Inflammatory macrophage (primary cell): ENCODE results near the gene P2RX7.
"Not testable (repeated sequence)": the region's sequence is repeated elsewhere in the genome, so short reads cannot be mapped to it uniquely, and the experiment has no call there.

Source experiments
- DNase-seq, 2 donors: peaks; one replicate each; pipeline ENCODE4 v3.0.0-alpha.2; 2020 to 2022

P2RX7 gene

DNA sequence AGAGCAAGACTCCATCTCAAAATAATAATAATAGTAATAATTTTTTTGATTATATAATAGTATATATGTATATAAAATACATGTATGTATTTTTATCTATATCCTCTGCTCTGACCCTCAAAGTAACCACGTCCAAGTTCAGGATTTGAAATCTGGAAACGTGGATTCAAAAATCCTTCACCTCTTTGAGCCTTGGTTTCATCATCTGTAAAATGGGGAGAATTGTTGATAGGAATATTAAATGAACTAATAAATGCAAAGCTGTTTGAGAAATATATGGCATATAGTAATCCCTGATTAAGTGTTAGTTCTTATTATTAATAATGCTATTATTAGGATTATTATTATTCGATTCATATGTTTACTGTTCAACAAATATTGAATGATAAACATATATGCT lies 2.6 kb downstream of the P2RX7 start:
- DNase-seq = no peak

DNA sequence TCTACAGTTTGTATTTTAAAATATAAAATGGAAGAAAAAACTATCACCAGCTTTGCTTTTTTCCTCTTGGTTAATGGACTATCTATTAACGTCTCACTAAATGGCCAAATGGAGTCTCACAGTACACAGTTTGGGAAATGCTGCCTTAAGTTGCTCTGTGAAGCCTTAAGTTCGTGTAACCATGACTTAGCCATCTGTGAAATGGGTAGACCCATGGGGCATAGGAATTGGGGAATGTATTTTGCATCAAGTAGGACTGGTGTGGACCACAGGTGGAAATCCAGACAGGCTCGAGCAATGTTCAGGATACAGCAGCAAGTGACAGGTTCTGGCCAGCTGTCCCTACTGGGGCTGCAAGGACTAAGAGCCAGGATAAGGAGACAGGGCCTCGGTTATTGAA lies 4.8 kb downstream of the P2RX7 start:
- DNase-seq = no peak

DNA sequence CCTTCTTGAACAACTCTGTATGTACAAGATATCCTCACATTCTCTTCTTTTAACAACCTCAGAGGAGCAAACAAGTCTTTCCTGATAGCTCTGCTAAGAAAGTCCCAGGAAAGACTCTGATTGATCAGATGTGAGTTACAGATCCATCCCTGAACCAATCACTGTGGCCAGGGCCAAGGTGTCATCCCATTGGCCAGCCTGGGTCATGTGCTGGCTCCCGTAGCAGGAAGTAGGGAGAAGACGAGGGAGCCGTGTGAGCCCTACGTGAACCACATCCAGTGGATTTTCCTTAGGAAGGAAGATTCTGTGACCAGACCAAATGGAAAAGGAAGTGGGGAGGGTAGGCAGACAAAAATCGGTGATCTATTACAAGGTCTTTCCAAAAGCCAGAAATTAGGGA lies 5.6 kb downstream of the P2RX7 start:
- DNase-seq = no peak

DNA sequence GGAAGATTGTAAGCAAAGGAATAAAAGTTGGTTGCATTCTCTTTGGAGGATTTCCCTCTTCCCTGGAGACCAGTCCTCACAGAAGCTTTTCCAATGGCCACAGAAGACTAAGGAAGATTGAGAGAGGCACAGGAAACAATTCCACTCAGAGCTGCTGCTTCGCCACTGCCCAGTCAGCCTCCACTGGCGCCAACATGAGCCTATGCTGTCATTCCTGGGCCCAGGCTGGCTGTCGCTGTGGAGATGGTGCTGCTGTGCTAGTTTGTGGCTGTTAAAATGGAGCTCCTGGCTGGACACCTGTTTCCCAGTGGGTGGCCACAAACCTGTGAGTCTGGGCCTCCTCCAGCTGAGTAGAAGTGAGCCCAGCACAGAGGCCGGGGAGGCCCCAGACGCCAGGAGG lies 6.6 kb downstream of the P2RX7 start:
- no peak for DNase-seq

DNA sequence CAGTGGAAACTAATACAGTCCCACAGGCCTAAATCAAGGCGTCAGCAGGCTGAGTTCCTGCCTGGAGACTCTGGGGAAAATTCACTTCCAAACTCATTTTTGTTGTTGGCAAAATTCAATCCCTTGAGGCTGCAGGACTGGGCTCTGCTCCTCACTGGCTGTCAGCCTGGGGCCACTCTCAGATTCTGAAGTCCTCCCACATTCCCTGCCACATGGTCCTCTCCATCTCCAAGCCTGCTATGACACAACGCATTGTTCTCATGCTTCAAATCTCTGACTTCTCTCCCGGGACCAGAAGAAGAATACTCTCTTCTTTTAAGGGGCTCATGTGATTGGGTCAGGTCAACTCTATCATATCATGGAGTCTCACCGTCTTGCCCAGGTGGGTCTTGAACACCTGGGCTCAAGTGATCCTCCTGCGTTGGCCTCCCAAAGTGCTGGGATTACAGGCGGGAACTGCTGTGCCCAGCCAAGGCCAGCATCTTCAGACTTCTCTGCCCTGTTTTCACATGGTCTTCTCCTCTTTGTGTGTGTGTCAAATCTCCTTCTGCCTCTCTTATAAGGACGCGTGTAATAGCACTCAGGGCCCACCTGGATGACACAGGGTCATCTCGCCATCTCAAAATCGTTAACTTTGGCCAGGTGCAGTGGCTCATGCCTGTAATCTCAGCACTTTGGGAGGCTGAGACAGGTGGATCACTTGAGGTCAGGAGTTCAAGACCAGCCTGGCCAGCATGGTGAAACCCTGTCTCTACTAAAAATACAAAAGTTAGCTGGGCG lies 9.7 kb downstream of the P2RX7 start:
- no peak for DNase-seq

DNA sequence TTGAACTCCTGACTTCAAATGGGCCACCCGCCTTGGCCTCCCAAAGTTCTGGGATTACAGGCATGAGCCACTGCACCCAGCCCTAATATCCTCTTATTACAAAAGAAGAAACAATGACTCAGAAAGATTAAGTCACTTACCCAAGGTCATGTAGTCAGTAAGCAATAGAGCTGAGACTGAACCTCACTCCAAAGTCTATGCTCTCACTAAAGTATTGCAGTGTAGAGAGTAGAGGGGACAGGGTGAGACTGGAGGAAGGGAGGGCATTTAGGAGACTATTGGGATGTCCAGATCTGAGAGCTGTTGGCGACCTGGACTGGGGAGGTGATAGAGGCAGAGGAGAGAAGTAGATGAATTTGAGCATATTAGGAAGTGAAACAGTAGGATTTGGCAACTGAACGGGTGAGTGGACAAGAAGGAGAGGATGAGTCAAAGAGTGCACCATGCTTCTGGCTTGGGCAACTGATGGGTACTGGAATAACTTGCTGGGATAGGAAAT lies 11.8 kb downstream of the P2RX7 start:
- peak; percentile 90 to 92 for DNase-seq

DNA sequence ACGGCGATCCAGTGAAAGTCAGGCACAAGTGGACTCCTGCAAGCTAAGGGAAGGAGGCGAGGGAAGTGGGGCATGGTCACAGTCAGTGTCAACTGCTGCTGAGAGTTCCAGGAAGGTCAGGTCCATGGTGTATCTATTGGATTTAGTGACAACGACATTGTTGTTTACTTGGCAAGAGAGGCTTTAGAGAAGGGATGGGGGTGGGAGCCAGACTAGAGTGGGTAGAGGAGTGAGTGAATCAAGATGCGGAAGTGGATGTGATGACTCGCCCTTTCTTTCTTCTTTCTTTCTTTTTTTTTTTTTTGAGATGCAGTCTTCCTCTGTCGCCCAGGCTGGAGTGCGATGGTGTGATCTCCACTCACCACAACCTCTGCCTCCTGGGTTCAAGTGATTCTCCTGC lies 12.5 kb downstream of the P2RX7 start:
- DNase-seq = peak; percentile 82 to 84

DNA sequence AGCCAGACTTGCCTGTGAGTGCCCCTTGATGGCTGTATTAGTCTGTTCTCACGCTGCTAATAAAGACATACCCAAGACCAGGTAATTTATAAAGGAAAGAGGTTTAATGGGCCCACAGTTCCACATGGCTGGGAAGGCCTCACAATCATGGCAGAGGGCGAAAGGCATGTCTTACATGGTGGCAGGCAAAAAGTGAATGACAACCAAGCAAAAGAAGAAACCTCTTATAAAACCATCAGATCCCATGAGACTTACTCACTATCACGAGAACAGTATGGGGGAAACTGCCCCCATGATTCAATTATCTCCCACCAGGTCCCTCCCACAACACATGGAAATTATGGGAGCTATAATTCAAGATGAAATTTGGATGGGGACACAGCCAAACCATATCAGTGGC lies 16.6 kb downstream of the P2RX7 start:
- not testable (repeated sequence) for DNase-seq

DNA sequence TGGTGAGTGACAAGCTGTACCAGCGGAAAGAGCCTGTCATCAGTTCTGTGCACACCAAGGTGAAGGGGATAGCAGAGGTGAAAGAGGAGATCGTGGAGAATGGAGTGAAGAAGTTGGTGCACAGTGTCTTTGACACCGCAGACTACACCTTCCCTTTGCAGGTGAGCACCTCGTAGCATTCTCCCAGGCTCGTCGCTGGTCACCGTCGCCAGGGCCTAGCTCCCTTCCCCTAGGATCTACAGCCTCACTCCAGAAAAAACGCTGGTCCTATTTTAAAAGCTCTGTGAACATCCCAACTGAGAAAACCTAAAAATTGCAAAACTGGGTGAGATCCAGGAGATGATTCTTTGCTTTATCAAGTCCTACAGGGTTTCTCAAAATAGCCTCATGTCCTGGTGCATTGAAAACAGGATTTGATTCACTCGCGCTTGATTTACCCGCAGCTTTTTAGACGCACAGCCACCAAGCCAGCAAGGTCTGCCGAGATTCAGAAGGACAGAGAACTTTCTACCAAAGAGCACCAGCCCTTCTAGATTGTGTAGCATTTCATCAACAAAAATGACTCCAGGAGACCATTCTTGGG lies 22.2 kb downstream of the P2RX7 start:
- DNase-seq = no peak

DNA sequence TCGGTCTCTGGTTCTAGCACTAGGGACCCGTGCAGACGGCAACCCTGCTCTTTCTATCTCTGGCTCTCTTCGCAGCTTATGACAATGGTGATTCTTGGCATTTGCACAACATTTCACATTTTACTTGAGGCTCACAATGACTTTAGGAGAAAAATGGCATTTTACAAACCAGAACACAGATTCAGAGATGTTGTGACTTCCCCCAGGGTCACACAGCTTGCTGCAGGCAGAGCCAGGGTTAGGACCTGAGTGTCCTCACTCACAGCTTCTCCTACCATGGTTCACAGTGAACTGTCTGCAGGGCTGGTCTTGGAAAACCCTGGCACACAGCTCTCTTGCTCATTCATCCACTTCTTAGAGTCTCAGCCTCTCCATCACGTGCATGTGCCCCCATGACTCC lies 23.7 kb downstream of the P2RX7 start:
- no peak for DNase-seq

DNA sequence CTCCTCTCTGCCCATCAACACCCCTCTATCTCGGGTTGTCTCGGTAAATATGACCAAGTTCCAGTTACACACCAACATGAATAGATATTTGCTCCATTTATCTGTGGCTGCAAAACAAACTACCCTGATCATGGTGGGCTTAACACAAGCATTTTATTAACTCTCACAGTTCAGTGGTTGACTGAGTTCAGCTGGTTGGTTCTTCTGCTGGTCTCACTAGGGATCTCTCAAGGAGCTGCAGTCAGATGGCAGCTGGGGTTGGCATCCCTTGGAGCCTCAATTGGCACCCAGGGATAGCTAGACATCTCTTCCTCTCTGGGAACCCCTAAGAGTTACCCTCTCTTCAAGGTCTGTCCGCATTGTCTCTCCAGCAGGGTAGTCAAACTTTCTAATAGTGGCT lies 25.4 kb downstream of the P2RX7 start:
- DNase-seq = no peak

DNA sequence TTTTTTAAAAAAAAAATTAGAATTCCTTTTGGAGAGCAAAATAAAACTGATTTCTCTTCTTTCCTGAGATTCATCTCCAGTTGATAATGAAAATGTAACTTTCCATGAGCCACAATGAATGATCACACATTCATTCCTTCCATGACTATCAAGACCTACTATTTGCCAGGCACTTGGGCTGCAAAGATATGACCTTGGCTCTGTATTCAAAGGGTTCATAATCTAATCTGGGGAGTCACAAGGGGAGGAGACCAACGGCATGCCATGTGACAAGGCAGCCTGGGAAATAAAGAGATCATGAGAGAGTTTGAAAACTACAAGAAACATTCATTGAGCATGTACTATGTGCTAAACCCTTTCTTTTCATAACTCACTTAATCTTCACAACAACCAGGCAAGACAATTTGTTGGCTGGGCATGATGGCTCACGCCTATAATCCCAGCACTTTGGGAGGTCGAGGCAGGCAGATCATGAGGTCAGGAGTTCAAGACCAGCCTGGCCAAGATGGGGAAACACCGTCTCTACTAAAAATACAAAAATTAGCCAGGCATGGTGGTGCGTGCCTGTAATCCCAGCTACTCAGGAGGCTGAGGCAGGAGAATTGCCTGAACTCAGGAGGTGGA lies 26.2 kb downstream of the P2RX7 start:
- not testable (repeated sequence) for DNase-seq

DNA sequence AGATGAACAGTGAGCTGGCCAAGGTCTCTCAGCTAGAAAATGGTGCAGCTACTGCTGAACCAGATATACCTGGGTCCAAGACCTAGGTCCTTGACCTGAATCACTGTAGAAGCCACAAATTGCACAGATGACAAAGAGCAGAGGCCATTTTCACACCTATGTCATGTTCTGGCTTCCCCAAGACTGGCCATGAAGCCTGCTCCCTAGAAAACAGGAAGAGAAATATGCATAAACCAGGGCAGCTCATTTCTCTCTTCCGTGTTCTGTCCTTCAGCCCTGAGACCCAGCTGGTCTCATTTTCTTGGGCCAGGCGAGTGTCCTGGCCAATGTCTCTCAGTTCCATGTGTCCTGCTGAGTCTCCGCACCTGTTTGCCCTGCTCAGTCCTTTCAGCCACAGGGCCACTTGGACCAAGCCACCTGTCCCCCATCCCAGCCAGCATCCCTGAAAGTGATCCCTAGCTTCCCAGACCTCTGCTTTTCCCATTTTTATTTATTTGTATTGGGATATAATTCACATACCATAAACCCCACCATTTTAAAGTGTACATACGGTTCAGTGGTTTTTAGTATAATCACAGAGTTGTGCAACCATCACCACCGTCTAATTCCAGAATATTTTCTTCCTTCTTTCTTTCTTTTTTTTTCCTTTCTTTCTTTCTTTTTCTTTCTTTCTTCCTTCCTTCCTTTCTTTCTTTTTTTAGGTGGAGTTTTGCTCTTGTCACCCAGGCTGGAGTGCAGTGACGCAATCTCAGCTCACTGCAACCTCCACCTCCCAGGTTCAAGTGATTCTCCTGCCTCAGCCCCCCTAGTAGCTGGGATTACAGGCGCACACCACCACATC lies 27.0 kb downstream of the P2RX7 start:
- DNase-seq = peak; percentile 42 to 48

DNA sequence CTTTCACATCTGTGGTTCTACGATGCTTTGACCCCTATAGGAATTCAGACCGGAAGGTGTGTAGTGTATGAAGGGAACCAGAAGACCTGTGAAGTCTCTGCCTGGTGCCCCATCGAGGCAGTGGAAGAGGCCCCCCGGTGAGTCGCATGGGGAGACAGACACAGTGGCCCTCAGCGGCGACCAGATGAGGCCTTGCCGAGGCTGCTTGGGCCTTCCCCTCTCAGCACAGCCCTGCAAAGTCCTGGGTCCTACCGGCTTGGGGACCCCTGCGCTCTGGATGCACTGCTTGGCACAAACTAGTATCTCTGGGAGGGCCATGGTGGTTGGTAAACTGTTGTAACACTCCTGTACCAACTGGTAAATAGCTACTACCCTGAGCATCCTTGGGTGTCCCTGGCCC lies 29.7 kb downstream of the P2RX7 start:
- DNase-seq = no peak

DNA sequence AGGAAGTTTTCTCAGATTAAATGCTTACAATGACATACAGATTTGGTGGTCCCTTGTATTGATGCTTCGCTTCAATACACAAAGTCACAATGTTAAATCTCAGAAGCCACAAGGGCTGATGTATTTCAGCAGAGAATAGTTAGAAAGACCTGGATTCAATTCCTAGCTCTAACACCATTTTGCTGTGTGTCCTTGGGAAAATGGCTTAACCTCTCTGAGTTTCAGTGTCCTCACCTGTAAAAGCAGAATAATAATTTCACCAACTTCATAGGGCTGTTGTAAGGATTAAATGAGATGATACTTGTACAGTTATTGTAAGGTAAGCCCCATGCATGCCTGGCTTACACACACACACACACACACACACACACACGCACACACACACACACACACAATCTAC lies 30.3 kb downstream of the P2RX7 start:
- DNase-seq = no peak

DNA sequence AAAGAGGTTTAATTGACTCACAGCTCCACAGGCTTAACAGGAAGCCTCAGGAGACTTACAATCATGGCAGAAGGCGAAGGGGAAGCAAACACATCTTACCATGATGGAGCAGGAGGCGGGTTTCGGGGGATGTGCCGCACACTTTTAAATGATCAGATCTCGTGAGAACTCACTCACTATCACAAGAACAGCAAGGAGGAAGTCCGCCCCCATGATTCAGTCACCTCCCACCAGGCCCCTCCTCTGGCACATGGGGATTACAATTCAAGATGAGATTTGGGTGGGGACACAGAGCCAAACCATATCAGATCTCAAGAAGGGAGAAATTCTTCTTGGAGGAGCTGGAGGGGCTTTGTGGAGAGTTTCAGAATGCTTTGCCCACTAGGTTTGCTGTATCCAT lies 32.2 kb downstream of the P2RX7 start:
- DNase-seq = peak; percentile 17 to 23

DNA sequence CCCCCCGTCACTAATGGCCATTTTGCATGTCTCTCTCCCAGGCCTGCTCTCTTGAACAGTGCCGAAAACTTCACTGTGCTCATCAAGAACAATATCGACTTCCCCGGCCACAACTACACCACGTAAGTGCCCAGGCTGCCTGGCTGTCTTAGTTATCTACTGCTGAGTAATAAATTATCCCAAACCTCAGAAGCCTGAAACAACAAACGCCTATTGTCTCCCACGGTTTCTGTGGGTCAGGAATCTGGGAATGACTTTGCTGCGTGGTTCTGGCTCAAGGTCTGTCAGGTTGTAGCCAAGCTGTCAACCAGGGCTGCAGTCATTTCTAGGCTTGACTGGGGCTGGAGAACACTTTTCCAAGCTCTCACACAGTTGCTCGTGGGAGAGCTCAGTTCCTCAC lies 32.6 kb downstream of the P2RX7 start:
- DNase-seq = no peak

DNA sequence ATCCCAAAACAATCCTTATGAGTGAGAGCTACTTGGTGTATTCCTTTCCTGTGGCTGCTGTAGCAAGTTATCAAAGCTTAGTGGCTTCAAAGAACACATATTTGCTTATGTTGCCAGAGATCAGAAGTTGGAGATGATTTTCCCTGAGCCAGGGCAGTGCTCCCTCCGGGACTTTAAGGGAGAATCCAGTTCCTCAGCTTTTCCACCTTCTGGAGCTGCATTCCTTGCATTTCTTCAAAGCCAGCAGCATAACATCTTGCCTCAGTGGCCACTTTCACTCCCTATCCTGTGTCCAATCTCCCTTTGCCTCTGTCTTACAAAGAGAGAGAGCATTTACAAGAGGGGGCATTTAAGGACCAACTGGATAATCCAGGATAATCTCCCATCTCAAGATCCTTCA lies 33.7 kb downstream of the P2RX7 start:
- no peak for DNase-seq

DNA sequence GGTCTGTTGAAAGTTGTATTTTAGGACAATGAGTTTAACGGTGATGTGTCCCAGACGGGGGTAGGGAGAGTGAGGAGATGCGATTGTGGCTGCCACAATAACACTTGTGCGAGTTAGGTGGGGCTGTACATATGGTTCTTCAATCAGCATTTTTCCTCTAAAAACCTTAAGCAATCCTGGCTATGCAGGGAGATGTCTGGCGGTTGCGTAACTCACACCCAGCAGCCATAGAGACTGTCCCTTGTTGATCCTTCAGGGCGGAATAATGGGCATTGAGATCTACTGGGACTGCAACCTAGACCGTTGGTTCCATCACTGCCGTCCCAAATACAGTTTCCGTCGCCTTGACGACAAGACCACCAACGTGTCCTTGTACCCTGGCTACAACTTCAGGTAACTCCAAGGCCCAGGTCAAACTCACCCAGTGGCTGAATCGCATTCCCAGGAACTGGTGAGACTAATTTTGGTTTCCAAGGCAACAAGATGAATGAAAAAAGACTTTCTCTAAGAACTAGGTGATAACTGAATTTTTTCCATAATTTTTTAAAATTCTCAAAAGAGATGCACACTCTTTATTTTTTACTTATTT lies 34.6 kb downstream of the P2RX7 start:
- peak; percentile 31 to 50 for DNase-seq

DNA sequence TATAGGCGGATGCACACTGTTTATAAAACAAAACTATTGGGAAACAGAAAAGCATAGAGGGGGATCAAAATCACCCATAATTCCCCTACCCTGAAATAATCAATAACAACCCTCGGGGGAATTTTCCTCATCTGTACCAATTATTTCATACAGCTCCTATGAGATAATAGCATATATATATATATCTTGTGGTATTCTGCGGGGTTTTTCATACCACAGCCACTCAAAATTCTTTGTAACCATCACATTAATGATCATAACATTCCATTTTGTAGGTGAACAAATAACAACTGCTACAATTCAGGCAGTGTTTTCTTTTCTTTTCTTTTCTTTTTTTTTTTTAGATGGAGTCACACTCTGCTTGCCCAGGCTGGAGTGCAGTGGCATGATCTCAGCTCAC lies 35.3 kb downstream of the P2RX7 start:
- DNase-seq = no peak

DNA sequence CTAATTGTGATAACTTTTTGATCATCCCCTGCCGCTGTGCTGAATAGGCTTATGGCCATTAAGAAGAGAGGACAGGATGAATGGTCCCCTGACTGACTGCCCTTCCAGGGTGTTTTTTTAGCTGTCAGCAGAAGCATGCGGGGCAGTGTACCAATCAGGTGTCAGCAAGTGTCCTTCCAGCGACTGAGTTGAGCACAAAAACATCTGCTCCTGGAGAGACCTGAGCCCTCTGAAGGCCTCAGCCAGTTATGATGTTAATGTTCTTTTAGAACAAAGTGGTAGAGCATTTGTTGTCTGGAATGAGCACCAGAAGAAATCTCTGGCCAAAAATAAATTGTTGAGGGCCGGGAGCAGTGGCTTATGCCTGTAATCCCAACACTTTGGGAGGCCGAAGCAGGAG lies 37.5 kb downstream of the P2RX7 start:
- DNase-seq = no peak

DNA sequence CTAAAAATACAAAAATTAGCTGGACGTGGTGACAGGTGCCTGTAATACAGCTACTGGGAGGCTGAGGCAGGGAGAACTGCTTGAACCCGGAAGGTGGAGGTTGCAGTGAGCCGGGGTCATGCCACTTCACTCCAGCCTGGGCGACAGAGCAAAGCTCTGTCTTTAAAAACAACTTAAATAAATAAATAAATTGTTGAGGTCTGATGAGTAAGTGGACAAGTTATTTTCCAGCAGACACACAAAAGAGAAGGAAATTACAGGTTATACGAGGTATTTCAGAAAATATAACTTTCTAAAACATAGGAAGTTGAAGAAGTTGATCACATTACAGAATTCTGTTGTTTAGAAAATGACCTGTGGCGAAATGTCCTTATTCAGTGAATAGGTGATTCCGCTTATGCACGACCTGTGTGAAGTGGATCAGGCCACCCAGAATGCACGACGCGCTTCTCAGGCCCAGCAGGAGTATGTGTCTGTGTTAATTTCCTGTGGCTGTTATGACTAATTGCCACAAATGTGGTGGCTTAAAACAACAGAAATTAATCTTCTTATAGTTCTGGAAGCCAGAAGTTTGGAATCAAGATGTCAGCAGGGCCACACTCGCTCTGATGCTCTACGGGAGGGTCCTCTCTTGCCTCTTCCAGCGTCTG lies 38.1 kb downstream of the P2RX7 start:
- DNase-seq = no peak
